Epithelial cell of prostate (primary cell): ENCODE measurements around the gene PUS7.

Experiments
- DNase-seq: peaks from one replicate; pipeline ENCODE4 v3.0.0-alpha.2; 2011; ENCODE audit warnings: low read depth, low spot score
- H3K27ac ChIP-seq: fragments of 450-650 bp; 2 replicates; pipeline ENCODE4 v1.5.1; 2017; ENCODE audit warnings: mild to moderate bottlenecking

Gene PUS7

GRCh38 chr7:105512415-105512814 is 9.7 kb downstream of the PUS7 start:
- no peak overlapping the region for H3K27ac ChIP-seq
- DNase-seq = no peak

- H3K27ac ChIP-seq = no peak overlapping the region
- no peak for DNase-seq
Measured at GRCh38 chr7:105502173-105502572, 19.9 kb downstream of the PUS7 start.

GRCh38 chr7:105497016-105497415 is 25.1 kb downstream of the PUS7 start:
- H3K27ac ChIP-seq = peak overlapping the region; percentile 17
- no peak for DNase-seq

- H3K27ac ChIP-seq = peak overlapping the region; percentile 17
- no peak for DNase-seq
Measured at GRCh38 chr7:105496521-105496920, 25.6 kb downstream of the PUS7 start.

GRCh38 chr7:105493923-105494315 is 28.2 kb downstream of the PUS7 start:
- DNase-seq = no peak

GRCh38 chr7:105493196-105493922 is 28.7 kb downstream of the PUS7 start:
- DNase-seq = no peak
- peak overlapping the region; percentile 49 for H3K27ac ChIP-seq

More at GRCh38 chr7:105493923-105494315, 28.2 kb downstream of the PUS7 start:
- peak overlapping the region; percentile 49 for H3K27ac ChIP-seq

- no peak overlapping the region for H3K27ac ChIP-seq
- DNase-seq = no peak
Measured at GRCh38 chr7:105489409-105489808, 32.7 kb downstream of the PUS7 start.

GRCh38 chr7:105487579-105488571 is 34.2 kb downstream of the PUS7 start:
- peak overlapping the region; percentile 64 for H3K27ac ChIP-seq
- peak; percentile 29 for DNase-seq

- no peak for DNase-seq
- no peak overlapping the region for H3K27ac ChIP-seq
Measured at GRCh38 chr7:105480931-105481330, 41.1 kb downstream of the PUS7 start.

GRCh38 chr7:105478606-105479005 is 43.5 kb downstream of the PUS7 start:
- no peak overlapping the region for H3K27ac ChIP-seq
- DNase-seq = no peak

GRCh38 chr7:105477908-105478307 is 44.2 kb downstream of the PUS7 start:
- no peak for DNase-seq
- H3K27ac ChIP-seq = no peak overlapping the region

- no peak for DNase-seq
- H3K27ac ChIP-seq = no peak overlapping the region
Measured at GRCh38 chr7:105474045-105474444, 48.0 kb downstream of the PUS7 start.

GRCh38 chr7:105473163-105473562 is 48.9 kb downstream of the PUS7 start:
- no peak for DNase-seq
- H3K27ac ChIP-seq = no peak overlapping the region

GRCh38 chr7:105470846-105471245 is 51.2 kb downstream of the PUS7 start:
- DNase-seq = no peak
- H3K27ac ChIP-seq = no peak overlapping the region

- no peak overlapping the region for H3K27ac ChIP-seq
- DNase-seq = no peak
Measured at GRCh38 chr7:105470090-105470489, 52.0 kb downstream of the PUS7 start.

GRCh38 chr7:105462765-105463420 is 59.2 kb downstream of the PUS7 start:
- no peak for DNase-seq
- H3K27ac ChIP-seq = no peak overlapping the region

GRCh38 chr7:105461518-105461917 is 60.6 kb downstream of the PUS7 start:
- H3K27ac ChIP-seq = peak overlapping the region; percentile 57
- peak; percentile 52 for DNase-seq

- no peak for DNase-seq
- no peak overlapping the region for H3K27ac ChIP-seq
Measured at GRCh38 chr7:105457619-105458225, 64.3 kb downstream of the PUS7 start.

- H3K27ac ChIP-seq = peak overlapping the region; percentile 74
- DNase-seq = peak; percentile 12
Measured at GRCh38 chr7:105454921-105455320, 67.2 kb downstream of the PUS7 start.

GRCh38 chr7:105454095-105454747 is 67.8 kb downstream of the PUS7 start:
- H3K27ac ChIP-seq = peak overlapping the region; percentile 74
- peak; percentile 33 for DNase-seq
